ENCODE data around the gene BRF1.

BRF1 gene

GRCh38 chr14:105247715-105248367, 53.0 kb downstream of the BRF1 start:
- Mint-ChIP-seq H3K27ac (peak overlapping the region; percentile 82), H3K27me3 (no peaks in the 10 kb centered on the region), H3K4me3 (peak overlapping the region; percentile 85 to 88), H3K36me3 (peaks cover 26 to 48% of the 10 kb centered on the region in 2 donors), H3K9me3 (no peaks in the 10 kb centered on the region), H3K4me1 (peaks cover 41 to 53% of the 10 kb centered on the region in 2 donors)
- DNase-seq: no peak
- no peak for ATAC-seq (replicated peaks)

GRCh38 chr14:105247026-105247425, 53.8 kb downstream of the BRF1 start:
- no peaks in the 10 kb centered on the region for H3K9me3 Mint-ChIP-seq
- ATAC-seq (replicated peaks) (no peak), DNase-seq (no peak)
- no peaks in the 10 kb centered on the region for H3K27me3 Mint-ChIP-seq
- H3K4me3 Mint-ChIP-seq: no peak overlapping the region
- H3K36me3 Mint-ChIP-seq: peaks cover 25 to 41% of the 10 kb centered on the region in 2 donors
- no peak overlapping the region for H3K27ac Mint-ChIP-seq
- peaks cover 41 to 52% of the 10 kb centered on the region in 2 donors for H3K4me1 Mint-ChIP-seq

- Mint-ChIP-seq H3K36me3 (peaks cover 13 to 18% of the 10 kb centered on the region in 2 donors), H3K27me3 (no peaks in the 10 kb centered on the region), H3K9me3 (no peaks in the 10 kb centered on the region), H3K4me1 (peaks cover 18 to 28% of the 10 kb centered on the region in 2 donors), H3K27ac (no peak overlapping the region), H3K4me3 (no peak overlapping the region)
- ATAC-seq (replicated peaks) (no peak), DNase-seq (no peak)
These were observed 56.5 kb downstream of the BRF1 start for GRCh38 chr14:105244334-105244733.

- Mint-ChIP-seq H3K36me3 (peaks cover 10 to 13% of the 10 kb centered on the region in 2 donors), H3K9me3 (no peaks in the 10 kb centered on the region), H3K4me3 (no peak overlapping the region), H3K4me1 (peaks cover 7 to 10% of the 10 kb centered on the region in 2 donors), H3K27me3 (no peaks in the 10 kb centered on the region), H3K27ac (no peak overlapping the region)
- DNase-seq (no peak), ATAC-seq (replicated peaks) (no peak)
These were observed 59.2 kb downstream of the BRF1 start for GRCh38 chr14:105241641-105242040.

- peaks cover 6 to 10% of the 10 kb centered on the region in 2 donors for H3K4me1 Mint-ChIP-seq
- no peak for DNase-seq
- H3K36me3 Mint-ChIP-seq: peaks cover 10% of the 10 kb centered on the region in 2 donors
- H3K9me3 Mint-ChIP-seq: no peaks in the 10 kb centered on the region
- H3K27ac Mint-ChIP-seq: no peak overlapping the region
- H3K27me3 Mint-ChIP-seq: no peaks in the 10 kb centered on the region
- no peak for ATAC-seq (replicated peaks)
- no peak overlapping the region for H3K4me3 Mint-ChIP-seq
These were observed 59.8 kb downstream of the BRF1 start for GRCh38 chr14:105240811-105241576.

GRCh38 chr14:105229099-105229655, 71.6 kb downstream of the BRF1 start:
- Mint-ChIP-seq H3K27me3 (no peaks in the 10 kb centered on the region), H3K4me3 (no peak overlapping the region), H3K4me1 (peaks cover 0 to 1% of the 10 kb centered on the region in 2 donors), H3K9me3 (no peaks in the 10 kb centered on the region), H3K36me3 (peaks cover 16 to 28% of the 10 kb centered on the region in 2 donors), H3K27ac (no peak overlapping the region)
- ATAC-seq (replicated peaks) (no peak), DNase-seq (no peak)

- H3K4me3 Mint-ChIP-seq: no peak overlapping the region
- peaks cover 16 to 28% of the 10 kb centered on the region in 2 donors for H3K36me3 Mint-ChIP-seq
- no peak for ATAC-seq (replicated peaks)
- no peaks in the 10 kb centered on the region for H3K27me3 Mint-ChIP-seq
- H3K9me3 Mint-ChIP-seq: no peaks in the 10 kb centered on the region
- DNase-seq: no peak
- H3K27ac Mint-ChIP-seq: no peak overlapping the region
- peaks cover 0 to 1% of the 10 kb centered on the region in 2 donors for H3K4me1 Mint-ChIP-seq
These were observed 72.2 kb downstream of the BRF1 start for GRCh38 chr14:105228562-105228961.

GRCh38 chr14:105227346-105227745, 73.5 kb downstream of the BRF1 start:
- Mint-ChIP-seq H3K9me3 (no peaks in the 10 kb centered on the region), H3K27ac (no peak overlapping the region), H3K27me3 (no peaks in the 10 kb centered on the region), H3K4me1 (peaks cover 0 to 1% of the 10 kb centered on the region in 2 donors), H3K4me3 (no peak overlapping the region), H3K36me3 (peaks cover 22 to 35% of the 10 kb centered on the region in 2 donors)
- no peak for ATAC-seq (replicated peaks)
- DNase-seq: no peak

- ATAC-seq (replicated peaks) (no peak), DNase-seq (no peak)
- no peaks in the 10 kb centered on the region for H3K27me3 Mint-ChIP-seq
- no peaks in the 10 kb centered on the region for H3K9me3 Mint-ChIP-seq
- peaks cover 0 to 1% of the 10 kb centered on the region in 2 donors for H3K4me1 Mint-ChIP-seq
- H3K36me3 Mint-ChIP-seq: peaks cover 27 to 42% of the 10 kb centered on the region in 2 donors
- H3K4me3 Mint-ChIP-seq: no peak overlapping the region
- no peak overlapping the region for H3K27ac Mint-ChIP-seq
These were observed 74.6 kb downstream of the BRF1 start for GRCh38 chr14:105226198-105226597.

GRCh38 chr14:105224845-105225570, 75.8 kb downstream of the BRF1 start:
- H3K4me1 Mint-ChIP-seq: peaks cover 0 to 1% of the 10 kb centered on the region in 2 donors
- ATAC-seq (replicated peaks): no peak
- no peaks in the 10 kb centered on the region for H3K27me3 Mint-ChIP-seq
- no peak overlapping the region for H3K4me3 Mint-ChIP-seq
- no peak for DNase-seq
- no peak overlapping the region for H3K27ac Mint-ChIP-seq
- H3K36me3 Mint-ChIP-seq: peaks cover 32 to 50% of the 10 kb centered on the region in 2 donors
- no peaks in the 10 kb centered on the region for H3K9me3 Mint-ChIP-seq

- Mint-ChIP-seq H3K27ac (no peak overlapping the region), H3K9me3 (no peaks in the 10 kb centered on the region), H3K36me3 (peaks cover 35 to 55% of the 10 kb centered on the region in 2 donors), H3K4me1 (no peaks in the 10 kb centered on the region), H3K27me3 (no peaks in the 10 kb centered on the region), H3K4me3 (no peak overlapping the region)
- no peak for DNase-seq
- ATAC-seq (replicated peaks): no peak
These were observed 76.8 kb downstream of the BRF1 start for GRCh38 chr14:105223770-105224544.

- Mint-ChIP-seq H3K4me3 (no peak overlapping the region), H3K36me3 (peaks cover 40 to 57% of the 10 kb centered on the region in 2 donors), H3K27ac (no peak overlapping the region), H3K9me3 (no peaks in the 10 kb centered on the region), H3K4me1 (no peaks in the 10 kb centered on the region), H3K27me3 (no peaks in the 10 kb centered on the region)
- DNase-seq (no peak), ATAC-seq (replicated peaks) (no peak)
These were observed 77.5 kb downstream of the BRF1 start for GRCh38 chr14:105223260-105223659.

- H3K36me3 Mint-ChIP-seq: peaks cover 45 to 58% of the 10 kb centered on the region in 2 donors
- ATAC-seq (replicated peaks): no peak
- no peaks in the 10 kb centered on the region for H3K4me1 Mint-ChIP-seq
- DNase-seq: no peak
- no peaks in the 10 kb centered on the region for H3K27me3 Mint-ChIP-seq
- H3K27ac Mint-ChIP-seq: no peak overlapping the region
- H3K9me3 Mint-ChIP-seq: no peaks in the 10 kb centered on the region
- no peak overlapping the region for H3K4me3 Mint-ChIP-seq
These were observed 79.1 kb downstream of the BRF1 start for GRCh38 chr14:105221598-105222178.

Data from stimulated activated naive B cell treated with anti-CD40 and anti-IgM and Interleukin-4, amounts not matched to agents 10 μg/mL and 1 μg/mL and 100 μg/mL, for 72 hours (primary cell).